ENCODE data around the gene FANCM.

Gene FANCM

DNA sequence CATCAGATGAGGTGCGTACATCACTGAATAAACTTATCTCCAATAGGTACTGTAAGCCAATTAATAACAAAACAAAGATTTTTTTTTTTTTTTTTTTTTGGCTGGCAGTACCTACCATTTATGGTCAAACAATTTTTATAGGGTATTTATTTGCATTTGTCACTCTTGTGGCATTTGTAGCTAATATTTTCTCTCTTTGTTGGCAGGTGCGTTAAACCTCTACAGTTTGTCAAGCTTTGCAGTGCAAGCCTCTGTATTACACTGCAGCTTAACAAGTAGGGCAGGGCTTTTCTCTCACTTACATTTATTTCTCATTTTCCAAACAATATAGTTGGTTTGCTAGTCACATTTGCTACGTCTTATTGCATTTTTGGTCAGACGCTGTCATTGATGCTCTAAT, 39.5 kb upstream of the FANCM start:
- peaks cover 37 to 60% (median 44%) of the 10 kb centered on the region in 3 donors for H3K36me3 ChIP-seq
- H3K4me3 ChIP-seq = no peak overlapping the region
- no peaks in the 10 kb centered on the region for H3K27me3 ChIP-seq
- no peak overlapping the region for H3K27ac ChIP-seq
- intact Hi-C loops (cut with DNase I; ENCODE audit: low total_unique reads) = no loop called here
- no peaks in the 10 kb centered on the region for H3K9me3 ChIP-seq
- no peak for DNase-seq
- H3K4me1 ChIP-seq = no peaks in the 10 kb centered on the region
- no peak for TF ChIP-seq CTCF (IDR thresholded peaks at IDR 0.05)

DNA sequence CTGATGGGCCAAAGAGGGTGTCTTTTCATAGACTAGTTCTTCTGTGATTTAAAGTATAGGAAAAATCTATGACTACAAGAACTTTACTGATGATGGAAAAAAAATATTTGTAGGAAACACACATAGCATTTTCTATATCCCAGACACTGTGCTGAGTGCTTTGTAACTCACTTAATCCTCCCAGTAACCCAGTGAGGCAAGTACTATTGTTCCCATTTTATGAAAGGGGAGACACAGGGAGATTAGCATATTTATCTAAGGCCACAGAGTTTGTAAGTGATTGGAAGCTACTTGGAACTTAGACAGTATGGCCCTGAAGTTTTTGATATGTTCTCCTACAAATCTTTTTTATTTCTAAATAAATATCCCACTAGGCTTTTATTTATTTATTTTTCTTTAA, 31.9 kb upstream of the FANCM start:
- TF ChIP-seq CTCF (IDR thresholded peaks at IDR 0.05) = no peak
- H3K27ac ChIP-seq = no peak overlapping the region
- H3K27me3 ChIP-seq = no peaks in the 10 kb centered on the region
- H3K4me3 ChIP-seq = no peak overlapping the region
- H3K36me3 ChIP-seq = peaks cover 36 to 66% (median 42%) of the 10 kb centered on the region in 3 donors
- no peaks in the 10 kb centered on the region for H3K9me3 ChIP-seq
- intact Hi-C loops (cut with DNase I; ENCODE audit: low total_unique reads) = no loop called here
- no peaks in the 10 kb centered on the region for H3K4me1 ChIP-seq
- no peak for DNase-seq

GRCh38 chr14:45104561-45104960, 31.2 kb upstream of the FANCM start:
- H3K36me3 ChIP-seq = peaks cover 39 to 67% (median 45%) of the 10 kb centered on the region in 3 donors
- H3K27me3 ChIP-seq = no peaks in the 10 kb centered on the region
- no peak overlapping the region for H3K27ac ChIP-seq
- DNase-seq = no peak
- intact Hi-C loops (cut with DNase I; ENCODE audit: low total_unique reads) = no loop called here
- no peaks in the 10 kb centered on the region for H3K4me1 ChIP-seq
- H3K9me3 ChIP-seq = no peaks in the 10 kb centered on the region
- H3K4me3 ChIP-seq = no peak overlapping the region
- no peak for TF ChIP-seq CTCF (IDR thresholded peaks at IDR 0.05)

DNA sequence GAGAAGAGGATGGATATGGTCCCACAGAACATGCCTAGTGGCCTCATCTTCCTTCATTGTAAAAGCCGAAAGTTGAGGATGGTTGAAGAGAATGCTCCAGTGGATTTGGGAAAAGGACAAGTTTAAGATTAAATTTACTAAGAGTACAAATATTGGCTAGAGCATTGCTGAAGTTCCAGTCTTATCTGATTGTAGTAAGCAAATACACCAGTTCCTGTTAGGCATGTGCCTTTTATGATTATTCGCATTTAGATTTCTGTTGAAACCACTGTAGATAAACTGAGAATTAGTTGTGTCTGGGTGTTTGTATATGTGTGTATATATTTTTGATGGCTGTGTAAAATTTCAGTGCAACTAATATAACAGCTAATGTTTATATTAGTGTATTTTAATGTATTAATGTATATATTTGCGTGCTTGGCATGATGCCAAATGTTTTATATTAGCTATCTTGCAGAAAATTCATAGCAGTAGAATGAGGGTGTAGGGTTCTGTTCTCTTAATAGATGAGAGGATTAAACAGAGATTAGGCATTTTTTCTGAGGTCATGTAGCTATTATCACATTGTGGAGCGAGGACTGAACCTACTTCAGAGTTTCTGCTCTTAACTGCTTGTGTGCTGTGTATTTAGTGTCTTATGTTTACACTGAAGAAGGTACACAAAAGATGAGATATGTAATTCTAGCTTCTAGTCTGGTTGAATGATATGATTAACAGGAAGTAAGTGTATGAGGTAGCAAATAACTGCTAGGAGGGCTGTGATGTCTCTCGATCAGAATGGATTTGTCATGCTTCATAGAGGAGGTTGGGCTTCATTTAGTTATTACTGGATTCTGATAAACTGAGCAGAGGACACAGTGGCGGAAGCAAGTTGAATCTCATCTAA, 22.6 kb upstream of the FANCM start:
- intact Hi-C loops (cut with DNase I; ENCODE audit: low total_unique reads) = no loop called here
- H3K36me3 ChIP-seq = peaks cover 66 to 82% (median 78%) of the 10 kb centered on the region in 3 donors
- H3K27me3 ChIP-seq = no peaks in the 10 kb centered on the region
- H3K27ac ChIP-seq = no peak overlapping the region
- H3K4me3 ChIP-seq = no peak overlapping the region
- no peak for TF ChIP-seq CTCF (IDR thresholded peaks at IDR 0.05)
- no peaks in the 10 kb centered on the region for H3K9me3 ChIP-seq
- H3K4me1 ChIP-seq = no peaks in the 10 kb centered on the region
- DNase-seq = no peak

- Histone ChIP-seq H3K4me3 (no peak overlapping the region), H3K4me1 (no peaks in the 10 kb centered on the region), H3K36me3 (peaks cover 66 to 84% (median 82%) of the 10 kb centered on the region in 3 donors), H3K27ac (no peak overlapping the region), H3K27me3 (no peaks in the 10 kb centered on the region), H3K9me3 (no peaks in the 10 kb centered on the region)
- intact Hi-C loops (cut with DNase I; ENCODE audit: low total_unique reads) = no loop called here
- DNase-seq = no peak
- TF ChIP-seq CTCF (IDR thresholded peaks at IDR 0.05) = no peak
Measured at GRCh38 chr14:45114327-45114726, 21.4 kb upstream of the FANCM start.
